MM.1S (cell line): Measurements from ENCODE around the gene ANKUB1.

Experiments
- DNase-seq: peaks from one replicate; pipeline ENCODE4 v3.0.0-alpha.2; 2015
- H2AFZ ChIP-seq: fragments of 300-600 bp; sonication (generic); 2 replicates; pipeline ENCODE4 v1.6.0; 2016; ENCODE audit warnings: antibody characterized with exemption, low read length
- H3F3A ChIP-seq: fragments of 300-600 bp; sonication (generic); 2 replicates; pipeline ENCODE4 v1.6.1; 2016; ENCODE audit warnings: mild to moderate bottlenecking, antibody characterized with exemption, low read length, moderate library complexity, mixed read lengths; ENCODE audit not compliant: insufficient read depth
- H3K27ac ChIP-seq: fragments of 300-600 bp; sonication (generic); 2 replicates; pipeline ENCODE4 v1.5.1; 2016; ENCODE audit warnings: mild to moderate bottlenecking, low read length
- H3K27me3 ChIP-seq: fragments of 300-600 bp; sonication (generic); replicated peaks from 2 replicates; pipeline ENCODE4 v1.6.0; 2016; ENCODE audit warnings: low read length; ENCODE audit not compliant: insufficient read depth
- H3K36me3 ChIP-seq: fragments of 300-600 bp; sonication (generic); replicated peaks from 2 replicates; pipeline ENCODE4 v1.6.1; 2016; ENCODE audit warnings: mild to moderate bottlenecking, low read length, mixed read lengths; ENCODE audit not compliant: insufficient read depth
- H3K4me1 ChIP-seq: fragments of 300-600 bp; sonication (generic); 2 replicates; pipeline ENCODE4 v1.6.1; 2016; ENCODE audit warnings: low read length, mixed read lengths
- H3K4me2 ChIP-seq: fragments of 300-600 bp; sonication (generic); 2 replicates; pipeline ENCODE4 v1.6.0; 2016; ENCODE audit warnings: low read depth, low read length
- H3K4me3 ChIP-seq: fragments of 300-600 bp; sonication (generic); 2 replicates; pipeline ENCODE4 v1.5.1; 2016; ENCODE audit warnings: low read length, mixed read lengths
- H3K79me2 ChIP-seq: fragments of 300-600 bp; sonication (generic); 2 replicates; pipeline ENCODE4 v1.6.1; 2016; ENCODE audit warnings: mixed run types, low read length, mixed read lengths
- H3K9ac ChIP-seq: fragments of 300-600 bp; sonication (generic); 2 replicates; pipeline ENCODE4 v1.6.1; 2016; ENCODE audit warnings: low read length, mixed read lengths
- H3K9me2 ChIP-seq: fragments of 300-600 bp; sonication (generic); replicated peaks from 2 replicates; pipeline ENCODE4 v1.6.1; 2016; ENCODE audit warnings: mild to moderate bottlenecking, low read length, mixed read lengths; ENCODE audit not compliant: insufficient read depth
- H3K9me3 ChIP-seq: fragments of 300-600 bp; sonication (generic); replicated peaks from 2 replicates; pipeline ENCODE4 v1.6.1; 2016; ENCODE audit warnings: mild to moderate bottlenecking, low read length, mixed read lengths; ENCODE audit not compliant: insufficient read depth
- H4K20me1 ChIP-seq: fragments of 300-600 bp; sonication (generic); 2 replicates; pipeline ENCODE4 v1.6.1; 2016; ENCODE audit warnings: mild to moderate bottlenecking, low read length, moderate library complexity, mixed read lengths; ENCODE audit not compliant: insufficient read depth
- CTCF ChIP-seq: fragments of 300-600 bp; sonication (generic); IDR thresholded peaks from 2 replicates; pipeline ENCODE4 v1.5.1; 2016; ENCODE audit warnings: antibody characterized with exemption, low read length, mixed read lengths
- EZH2 ChIP-seq: fragments of 300-600 bp; sonication (generic); optimal IDR thresholded peaks from 2 replicates; pipeline ENCODE3; 2017; ENCODE audit warnings: low read depth, mild to moderate bottlenecking, antibody characterized with exemption, low read length, mixed read lengths
- EZH2phosphoT487 ChIP-seq: fragments of 300-600 bp; sonication (generic); IDR thresholded peaks from 2 replicates; pipeline ENCODE4 v1.6.1; 2018; ENCODE audit warnings: antibody characterized with exemption, low read length

ANKUB1 gene

GRCh38 chr3:149777414-149778214 is 14.7 kb downstream of the ANKUB1 start:
- no peak overlapping the region for H2AFZ ChIP-seq
- H3K4me2 ChIP-seq: no peak overlapping the region
- H3K4me3 ChIP-seq: no peak overlapping the region
- no peaks in the 10 kb centered on the region for H3K9me3 ChIP-seq
- DNase-seq: no peak
- no peaks in the 10 kb centered on the region for H3K79me2 ChIP-seq
- H3K4me1 ChIP-seq: peaks cover 8% of the 10 kb centered on the region; the same call in 1 of the 2 replicates
- H3K27ac ChIP-seq: no peak overlapping the region
- no peaks in the 10 kb centered on the region for H3K27me3 ChIP-seq
- H3F3A ChIP-seq: peaks cover 11% of the 10 kb centered on the region
- H3K9ac ChIP-seq: no peak overlapping the region
- TF ChIP-seq EZH2phosphoT487 (no peak), EZH2 (no peak), CTCF (no peak)
- no peaks in the 10 kb centered on the region for H3K9me2 ChIP-seq
- H4K20me1 ChIP-seq: no peaks in the 10 kb centered on the region
- no peaks in the 10 kb centered on the region for H3K36me3 ChIP-seq

- no peaks in the 10 kb centered on the region for H3K9me2 ChIP-seq
- no peaks in the 10 kb centered on the region for H4K20me1 ChIP-seq
- H3K27ac ChIP-seq: no peak overlapping the region
- H3F3A ChIP-seq: peaks cover 4% of the 10 kb centered on the region; the same call in 1 of the 2 replicates
- no peak overlapping the region for H3K4me2 ChIP-seq
- H2AFZ ChIP-seq: no peak overlapping the region
- no peak overlapping the region for H3K9ac ChIP-seq
- no peaks in the 10 kb centered on the region for H3K9me3 ChIP-seq
- no peaks in the 10 kb centered on the region for H3K36me3 ChIP-seq
- H3K27me3 ChIP-seq: no peaks in the 10 kb centered on the region
- DNase-seq: no peak
- TF ChIP-seq EZH2: no peak
- no peak for TF ChIP-seq CTCF
- no peak for TF ChIP-seq EZH2phosphoT487
- H3K4me3 ChIP-seq: no peak overlapping the region
- H3K79me2 ChIP-seq: no peaks in the 10 kb centered on the region
- 0 out of 2 replicates have a peak, but pooled peaks cover 1% of the 10 kb centered on the region for H3K4me1 ChIP-seq
Observed at GRCh38 chr3:149776170-149776569, 16.2 kb downstream of the ANKUB1 start.

GRCh38 chr3:149772861-149773260 is 19.5 kb downstream of the ANKUB1 start:
- Histone ChIP-seq H4K20me1 (no peaks in the 10 kb centered on the region), H3K4me3 (no peak overlapping the region), H2AFZ (no peak overlapping the region), H3K9ac (no peak overlapping the region), H3K36me3 (no peaks in the 10 kb centered on the region), H3F3A (no peaks in the 10 kb centered on the region), H3K9me3 (no peaks in the 10 kb centered on the region), H3K9me2 (no peaks in the 10 kb centered on the region), H3K4me2 (no peak overlapping the region), H3K4me1 (no peaks in the 10 kb centered on the region), H3K79me2 (no peaks in the 10 kb centered on the region), H3K27ac (no peak overlapping the region), H3K27me3 (no peaks in the 10 kb centered on the region)
- DNase-seq: no peak
- TF ChIP-seq CTCF (no peak), EZH2 (no peak), EZH2phosphoT487 (no peak)
